Right renal cortex interstitium (tissue), 3 donors: ENCODE measurements around the gene SEC61A1. TPM values are rescaled to one million over a fixed set of nuclear protein-coding genes. Genes with fewer than 3 reads are reported as not detected.

ENCODE experiments used
- DNase-seq, 3 donors: peaks; one replicate each; pipeline ENCODE4 v3.0.0-alpha.2; 2013; ENCODE audit warnings: low read depth in 3 of 3, low spot score in 2 of 3
- polyA plus RNA-seq, 3 donors: library from polyadenylated mRNA; unstranded; fragments of 120-200 nt; gene quantifications; one replicate each; pipeline ENCODE4 v1.2.1, GENCODE V29; 2013; ENCODE audit not compliant: insufficient read length in 3 of 3

Gene SEC61A1
- polyA plus RNA-seq, 3 donors: 169 to 176 (median 173) TPM

DNA sequence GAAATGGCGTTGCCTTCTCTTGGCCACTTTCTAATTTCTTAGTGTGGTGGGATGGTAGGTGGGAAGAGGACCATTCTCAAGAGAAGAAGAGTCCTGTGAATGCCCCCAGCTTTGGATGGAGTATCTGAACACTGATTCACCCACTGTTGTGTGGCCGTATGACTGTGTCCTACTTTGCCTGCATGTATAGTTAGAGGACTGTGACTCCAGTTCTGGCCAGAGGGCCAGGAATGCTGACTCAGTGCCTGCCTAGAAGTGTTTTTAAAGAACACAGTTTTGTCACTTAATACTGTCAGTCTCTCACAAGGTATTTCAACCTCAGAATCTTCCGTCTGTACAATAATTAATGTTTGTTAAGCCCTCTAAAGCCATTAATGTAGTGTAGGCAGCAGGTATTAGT is 2.1 kb downstream of the SEC61A1 start:
- no peak for DNase-seq

DNA sequence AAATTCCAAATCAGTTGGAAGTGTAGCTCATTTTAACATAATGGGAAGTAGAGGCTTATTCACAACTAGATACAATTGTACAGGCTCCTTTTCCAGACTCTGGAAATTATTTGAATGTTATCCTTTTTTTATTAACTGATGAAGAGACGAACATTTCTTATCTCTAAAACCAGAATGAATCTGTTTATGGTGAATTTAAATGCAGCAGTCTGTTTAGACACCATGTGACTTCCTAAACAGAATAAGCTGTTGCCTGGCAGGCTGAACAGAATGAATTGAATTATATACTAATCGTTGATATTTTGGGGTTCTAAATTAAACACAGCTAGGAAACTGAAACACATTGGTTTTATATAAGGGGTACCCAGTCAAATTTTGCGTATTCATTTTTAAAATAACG is 4.0 kb downstream of the SEC61A1 start:
- DNase-seq: no peak

DNA sequence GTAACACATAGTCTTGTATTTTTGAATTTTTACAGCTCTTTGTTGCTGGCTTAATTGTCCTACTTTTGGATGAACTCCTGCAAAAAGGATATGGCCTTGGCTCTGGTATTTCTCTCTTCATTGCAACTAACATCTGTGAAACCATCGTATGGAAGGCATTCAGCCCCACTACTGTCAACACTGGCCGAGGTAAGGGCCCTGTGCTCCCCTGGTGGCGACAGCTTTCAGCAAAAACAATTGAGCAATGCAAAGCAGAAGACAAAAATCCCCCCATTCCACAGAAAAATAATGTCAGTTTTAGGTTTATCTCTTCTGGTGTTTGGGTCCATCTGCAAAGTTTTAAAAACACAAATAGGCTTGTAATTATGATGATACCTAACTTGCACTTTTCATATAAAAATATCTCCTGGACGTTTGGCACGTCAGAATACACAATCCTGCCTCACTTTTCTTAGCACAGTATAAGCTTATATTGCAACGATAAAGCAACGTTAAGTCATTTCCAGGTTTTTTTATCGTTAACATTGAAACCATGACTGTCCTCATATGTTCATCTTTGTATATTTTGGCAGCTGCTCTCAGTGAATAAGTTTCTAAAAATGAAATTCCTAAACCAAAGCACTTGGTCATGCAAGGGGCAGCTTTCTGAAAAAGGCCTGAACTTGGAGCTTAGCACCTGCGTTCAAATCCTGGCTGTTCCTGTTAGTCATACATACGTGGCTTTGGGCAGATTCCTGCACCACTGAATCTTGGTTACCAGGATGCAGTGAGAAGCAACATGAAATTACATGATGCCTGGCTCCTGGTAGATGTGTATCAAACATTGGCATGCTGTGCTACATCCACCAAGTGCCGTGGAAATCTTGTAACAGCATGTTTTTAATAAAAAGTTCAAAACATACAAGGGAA is 8.5 kb downstream of the SEC61A1 start:
- no peak for DNase-seq

DNA sequence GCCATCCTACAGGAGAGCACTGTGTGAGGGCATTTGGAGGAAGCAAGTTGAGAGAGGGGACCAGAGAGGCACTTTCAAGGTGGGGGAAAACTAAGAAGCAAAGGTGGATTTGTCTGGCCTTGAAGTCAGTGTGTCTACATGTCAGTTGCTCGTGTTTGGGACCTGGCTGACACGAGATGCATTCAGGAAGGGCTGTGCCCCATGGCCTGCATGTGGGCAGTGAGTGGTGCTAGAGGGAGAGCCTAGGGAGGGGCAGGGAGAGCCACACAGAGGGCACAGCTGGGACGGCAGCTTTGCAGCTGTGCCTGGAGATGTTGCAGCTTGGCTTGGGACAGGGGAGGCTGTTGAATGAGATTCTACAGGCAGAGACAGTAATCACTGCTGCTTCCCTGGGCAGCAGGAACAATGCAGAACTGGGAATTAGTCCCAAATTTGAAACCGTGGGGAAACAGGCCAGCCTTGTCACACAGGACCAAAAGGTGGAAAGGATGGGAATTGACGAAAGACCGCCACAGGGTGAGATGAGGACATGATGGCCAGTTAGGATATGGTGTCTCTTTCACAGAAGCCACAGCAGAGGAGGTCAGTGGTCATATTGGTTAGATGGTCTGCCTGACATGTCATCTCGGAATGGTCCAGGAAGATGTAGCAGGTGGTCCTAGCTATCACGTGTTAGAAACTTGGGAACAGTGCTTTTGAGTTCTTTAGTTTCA is 10.0 kb downstream of the SEC61A1 start:
- DNase-seq: no peak

DNA sequence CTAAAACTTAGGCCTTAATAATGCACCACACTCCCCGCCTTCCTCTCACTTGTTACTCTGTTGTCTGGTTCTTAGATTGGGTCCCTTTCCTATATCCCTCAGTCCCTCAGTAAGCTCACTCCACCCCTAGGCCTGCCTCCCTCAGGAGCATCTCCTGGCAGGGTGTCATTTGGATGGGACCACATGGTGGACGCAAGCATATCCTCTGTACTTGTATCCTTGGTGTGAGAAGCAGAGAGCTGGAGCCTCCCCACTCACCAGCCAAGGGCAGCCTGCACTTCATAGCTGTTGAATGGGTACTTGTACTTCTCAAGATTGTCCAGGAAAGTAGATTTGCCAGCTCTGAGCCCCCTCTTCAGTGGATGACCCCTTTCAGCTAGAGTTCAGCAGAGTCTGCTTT is 11.6 kb downstream of the SEC61A1 start:
- no peak for DNase-seq

DNA sequence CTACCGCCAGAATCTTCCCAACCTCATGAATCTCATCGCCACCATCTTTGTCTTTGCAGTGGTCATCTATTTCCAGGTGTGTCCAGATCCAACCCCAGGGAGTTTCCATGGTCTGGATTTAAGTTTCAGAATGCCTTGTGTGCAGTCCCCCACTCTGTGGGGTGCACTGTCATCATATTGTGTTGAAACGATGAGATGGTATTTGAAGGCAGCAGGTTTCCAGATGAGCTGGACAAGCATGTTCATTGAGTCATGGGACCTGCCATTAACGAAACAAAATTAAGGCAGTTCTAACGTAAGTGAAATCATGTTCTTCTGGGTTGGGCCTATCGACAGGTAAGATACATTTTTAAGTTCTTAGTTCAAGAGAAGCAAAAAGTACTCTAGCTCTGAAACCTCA is 12.7 kb downstream of the SEC61A1 start:
- DNase-seq: no peak

DNA sequence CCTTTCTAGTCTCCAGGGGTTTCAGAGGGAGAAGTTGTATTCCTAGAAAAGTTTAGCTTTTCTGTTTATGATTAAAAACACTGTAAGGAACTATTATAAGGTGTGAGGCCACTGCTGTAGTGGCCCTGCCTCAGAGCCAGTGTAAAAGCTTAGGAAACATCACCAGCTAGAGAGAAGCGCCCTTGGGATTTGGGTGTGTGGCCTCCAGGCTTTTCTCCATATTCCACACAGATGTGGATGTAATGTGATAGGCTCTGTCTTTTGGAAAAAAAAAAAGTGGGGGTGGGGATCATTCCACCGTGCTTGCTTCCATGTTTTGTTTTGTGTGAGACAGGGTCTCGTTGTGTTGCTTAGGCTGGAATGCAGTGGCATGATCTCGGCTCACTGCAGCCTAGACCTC is 13.9 kb downstream of the SEC61A1 start:
- no peak for DNase-seq

DNA sequence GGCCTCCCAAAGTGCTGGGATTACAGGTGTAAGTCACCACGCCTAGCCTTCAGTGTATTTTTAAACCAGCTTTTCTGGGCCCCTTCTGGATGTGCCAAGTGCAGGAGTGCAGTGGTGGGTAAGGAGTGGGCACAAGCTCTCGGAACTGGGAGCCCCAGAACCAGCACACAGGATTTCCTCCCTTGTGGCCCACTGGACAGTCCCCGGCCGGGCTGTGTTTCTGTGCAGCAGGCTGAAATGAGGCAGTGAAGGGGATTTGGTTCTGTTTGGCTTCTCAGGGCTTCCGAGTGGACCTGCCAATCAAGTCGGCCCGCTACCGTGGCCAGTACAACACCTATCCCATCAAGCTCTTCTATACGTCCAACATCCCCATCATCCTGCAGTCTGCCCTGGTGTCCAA is 14.4 kb downstream of the SEC61A1 start:
- no peak for DNase-seq

DNA sequence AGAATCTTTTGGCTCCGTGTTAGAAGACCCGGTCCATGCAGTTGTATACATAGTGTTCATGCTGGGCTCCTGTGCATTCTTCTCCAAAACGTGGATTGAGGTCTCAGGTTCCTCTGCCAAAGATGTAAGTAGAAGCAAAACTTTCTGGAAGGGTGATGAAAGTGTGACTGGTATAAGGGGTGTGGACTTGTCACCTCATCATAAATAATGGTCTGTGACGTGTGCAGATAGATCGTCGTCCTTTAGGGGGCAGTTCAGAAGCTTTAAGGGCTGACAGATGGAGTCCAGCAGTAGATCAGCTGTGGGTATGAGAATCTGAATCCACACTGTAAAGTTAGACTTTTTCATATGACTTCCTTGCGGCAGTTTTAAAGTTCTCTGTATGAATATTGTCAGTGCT is 15.3 kb downstream of the SEC61A1 start:
- DNase-seq: no peak

DNA sequence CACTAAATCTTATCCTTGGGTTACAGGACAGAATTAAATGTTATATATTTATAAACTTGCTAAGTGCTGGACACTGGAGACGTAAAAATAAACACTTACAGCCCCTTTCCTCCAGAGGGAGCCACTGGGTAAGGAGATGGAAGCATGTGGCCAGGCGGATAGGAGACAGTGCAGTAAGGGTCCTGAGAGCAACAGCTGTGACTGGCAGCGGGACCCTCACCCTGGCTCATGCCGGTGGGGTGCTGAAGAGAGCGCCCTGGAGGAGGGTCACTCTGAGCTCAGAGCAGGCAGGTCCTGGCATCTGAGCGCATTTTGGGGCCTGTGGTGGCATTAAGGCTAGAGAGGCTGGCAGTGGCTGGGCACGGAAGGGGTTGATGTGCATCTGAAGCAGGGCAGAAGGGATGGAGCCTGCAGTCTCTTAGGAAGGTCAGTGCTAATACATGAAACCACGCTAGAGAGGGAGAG is 16.0 kb downstream of the SEC61A1 start:
- no peak for DNase-seq

DNA sequence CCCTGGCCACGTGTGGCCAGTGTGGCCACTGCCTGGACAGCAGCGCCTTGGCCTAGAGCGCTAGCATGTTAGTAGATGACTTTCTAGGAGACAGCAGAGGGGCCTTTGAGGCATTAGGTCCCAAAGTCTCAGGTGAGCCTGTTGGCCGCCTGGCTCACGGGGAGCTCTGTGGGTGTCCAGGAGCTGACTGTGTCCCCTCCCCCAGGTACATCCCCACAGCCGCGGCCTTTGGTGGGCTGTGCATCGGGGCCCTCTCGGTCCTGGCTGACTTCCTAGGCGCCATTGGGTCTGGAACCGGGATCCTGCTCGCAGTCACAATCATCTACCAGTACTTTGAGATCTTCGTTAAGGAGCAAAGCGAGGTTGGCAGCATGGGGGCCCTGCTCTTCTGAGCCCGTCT is 17.0 kb downstream of the SEC61A1 start:
- no peak for DNase-seq

DNA sequence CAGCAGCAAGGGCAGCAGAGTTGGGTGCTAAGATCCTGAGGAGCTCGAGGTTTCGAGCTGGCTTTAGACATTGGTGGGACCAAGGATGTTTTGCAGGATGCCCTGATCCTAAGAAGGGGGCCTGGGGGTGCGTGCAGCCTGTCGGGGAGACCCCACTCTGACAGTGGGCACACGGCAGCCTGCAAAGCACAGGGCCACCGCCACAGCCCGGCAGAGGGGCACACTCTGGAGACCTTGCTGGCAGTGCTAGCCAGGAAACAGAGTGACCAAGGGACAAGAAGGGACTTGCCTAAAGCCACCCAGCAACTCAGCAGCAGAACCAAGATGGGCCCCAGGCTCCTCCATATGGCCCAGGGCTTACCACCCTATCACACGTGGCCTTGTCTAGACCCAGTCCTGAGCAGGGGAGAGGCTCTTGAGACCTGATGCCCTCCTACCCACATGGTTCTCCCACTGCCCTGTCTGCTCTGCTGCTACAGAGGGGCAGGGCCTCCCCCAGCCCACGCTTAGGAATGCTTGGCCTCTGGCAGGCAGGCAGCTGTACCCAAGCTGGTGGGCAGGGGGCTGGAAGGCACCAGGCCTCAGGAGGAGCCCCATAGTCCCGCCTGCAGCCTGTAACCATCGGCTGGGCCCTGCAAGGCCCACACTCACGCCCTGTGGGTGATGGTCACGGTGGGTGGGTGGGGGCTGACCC is 18.8 kb downstream of the SEC61A1 start:
- no peak for DNase-seq

DNA sequence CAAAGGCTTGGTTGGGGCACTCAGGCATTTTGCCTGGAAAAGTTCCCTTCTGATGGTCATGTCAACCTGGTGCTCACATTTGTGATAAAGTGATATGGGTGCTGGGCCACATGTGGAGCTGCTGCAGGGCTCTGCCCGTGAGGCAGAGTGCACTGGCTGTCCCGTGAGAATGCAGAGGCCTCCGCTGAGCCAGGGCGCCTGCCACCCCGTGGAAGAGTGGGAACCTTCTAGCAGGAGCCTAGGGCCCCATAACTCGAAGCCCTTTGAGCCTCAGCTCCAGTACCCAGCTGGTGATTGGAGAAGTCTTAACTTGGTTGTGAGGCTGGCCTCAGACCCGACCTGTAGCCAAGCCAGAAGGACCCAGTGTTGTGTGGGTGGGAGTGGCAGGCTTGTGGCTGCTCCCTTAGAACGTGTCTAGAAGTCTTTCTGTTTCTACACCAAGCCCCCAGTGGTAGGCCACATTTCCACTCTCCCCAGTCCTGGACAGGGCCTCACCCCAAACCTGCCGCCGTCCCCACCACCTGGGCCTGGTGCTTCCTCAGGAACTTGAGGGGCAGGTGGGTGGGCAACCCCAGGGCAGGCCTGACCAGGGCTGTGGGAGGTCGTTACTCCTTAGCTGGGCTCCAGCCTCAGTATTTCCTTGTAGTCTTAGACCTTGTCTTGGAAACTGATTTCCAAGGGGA is 19.7 kb downstream of the SEC61A1 start:
- no peak for DNase-seq

DNA sequence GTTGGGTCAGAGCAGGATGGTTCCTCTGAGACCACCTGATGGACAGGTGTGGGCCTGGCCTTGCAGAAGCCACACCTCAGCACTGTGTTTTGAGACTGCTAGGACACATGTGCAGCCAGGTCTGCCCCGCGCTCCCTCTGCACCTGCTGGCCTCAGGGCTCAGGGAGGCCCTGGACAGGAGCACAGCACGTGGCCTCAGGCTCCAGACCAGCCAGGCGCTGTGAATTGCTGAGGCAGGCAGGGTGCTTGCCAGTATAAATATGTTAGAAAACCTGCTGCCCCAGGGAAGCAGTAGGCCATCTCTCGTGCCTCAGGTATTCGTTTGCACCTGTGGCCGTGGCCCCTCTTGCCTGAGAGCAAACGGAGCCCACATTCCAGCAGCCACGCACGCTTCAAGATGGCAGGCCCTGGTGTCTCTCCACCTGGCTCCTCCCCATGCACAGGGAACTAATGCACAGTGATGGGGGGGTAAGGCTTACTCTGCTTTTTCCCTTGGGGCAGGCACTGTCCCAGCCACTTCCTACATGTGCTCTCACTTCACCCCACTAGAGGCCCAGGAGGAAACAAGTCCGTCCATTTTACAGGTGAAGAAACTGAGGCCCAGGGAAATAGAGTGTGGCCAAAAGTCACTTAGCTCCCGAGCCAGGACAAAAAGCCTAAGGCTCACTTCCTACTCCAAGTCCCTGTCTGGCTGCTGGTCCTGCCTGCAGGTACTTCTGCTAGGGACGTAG is 20.4 kb downstream of the SEC61A1 start:
- no peak for DNase-seq

DNA sequence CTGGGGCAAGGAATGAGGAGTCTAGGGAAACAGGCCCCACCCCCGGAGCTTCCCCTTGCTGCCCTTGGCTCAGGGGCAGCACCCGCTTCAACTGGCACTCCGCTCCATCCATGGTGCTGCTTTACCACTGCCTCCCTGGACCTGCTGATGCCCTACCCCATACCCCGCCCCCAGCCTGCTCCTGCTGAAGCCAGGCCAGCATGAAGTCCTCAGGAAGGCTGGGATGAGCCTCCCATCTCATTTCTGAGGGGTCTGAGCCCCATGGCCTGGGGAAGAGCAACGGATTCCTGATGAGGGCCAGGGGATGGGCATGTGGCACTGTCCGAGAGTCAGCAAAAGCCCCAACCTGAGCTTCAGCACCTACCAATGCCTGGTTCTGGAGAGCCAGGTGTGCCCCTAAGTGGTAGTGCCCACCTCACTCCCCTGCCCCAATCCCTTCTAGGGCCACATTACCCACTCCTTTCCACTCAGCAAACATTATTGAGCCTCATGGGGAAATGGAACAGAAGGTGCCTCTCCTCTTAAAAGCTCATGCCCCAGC is 21.0 kb downstream of the SEC61A1 start:
- no peak for DNase-seq

DNA sequence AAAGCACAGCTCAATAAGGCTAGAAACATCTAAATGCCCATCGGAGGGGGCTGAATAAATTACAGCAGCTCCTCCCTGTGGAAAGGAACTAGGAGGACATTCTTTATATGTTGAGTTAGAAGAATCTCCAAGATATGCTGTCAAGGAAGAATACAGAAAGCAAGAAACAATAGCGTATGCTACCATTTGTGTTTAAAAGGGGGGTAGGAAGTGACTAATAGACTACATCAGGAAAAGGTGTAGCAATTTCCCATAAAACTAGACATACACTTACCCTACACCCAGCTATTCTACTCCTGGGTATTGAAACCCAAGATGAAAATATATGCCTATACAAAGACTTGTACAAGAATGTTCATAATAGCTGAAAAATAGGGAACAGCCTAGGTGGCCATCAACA is 21.6 kb downstream of the SEC61A1 start:
- no peak for DNase-seq

DNA sequence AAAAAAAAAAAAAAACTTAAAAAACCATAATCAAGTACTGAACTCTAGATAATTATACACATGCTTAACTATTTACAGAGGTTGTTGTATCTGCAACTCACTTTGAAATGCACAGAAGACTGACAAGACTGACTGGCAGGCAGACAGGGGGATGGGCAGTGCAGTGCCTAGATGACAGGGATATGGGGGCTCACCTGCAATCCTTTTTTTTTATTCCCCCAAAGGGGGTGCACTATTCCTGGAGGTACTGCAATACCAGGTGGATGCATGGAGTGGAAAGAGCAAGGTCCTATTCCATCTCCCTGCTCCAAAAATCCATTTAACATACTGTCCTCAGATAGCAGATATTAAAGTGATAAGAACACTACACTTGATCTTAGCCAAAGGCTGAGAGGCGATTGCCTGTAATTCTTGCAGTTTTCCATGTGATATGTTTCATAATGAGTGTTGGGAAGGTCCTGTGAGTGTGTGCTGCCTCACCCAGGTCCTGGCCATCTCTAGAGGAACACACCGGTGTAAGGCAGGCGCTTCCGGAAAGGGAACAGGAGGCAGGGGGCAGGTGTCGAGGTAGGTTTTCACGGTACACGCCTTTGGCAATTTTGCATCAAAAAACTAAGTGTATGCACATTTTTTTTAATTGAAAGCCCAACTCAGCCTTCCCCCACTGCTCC is 22.7 kb downstream of the SEC61A1 start:
- no peak for DNase-seq

DNA sequence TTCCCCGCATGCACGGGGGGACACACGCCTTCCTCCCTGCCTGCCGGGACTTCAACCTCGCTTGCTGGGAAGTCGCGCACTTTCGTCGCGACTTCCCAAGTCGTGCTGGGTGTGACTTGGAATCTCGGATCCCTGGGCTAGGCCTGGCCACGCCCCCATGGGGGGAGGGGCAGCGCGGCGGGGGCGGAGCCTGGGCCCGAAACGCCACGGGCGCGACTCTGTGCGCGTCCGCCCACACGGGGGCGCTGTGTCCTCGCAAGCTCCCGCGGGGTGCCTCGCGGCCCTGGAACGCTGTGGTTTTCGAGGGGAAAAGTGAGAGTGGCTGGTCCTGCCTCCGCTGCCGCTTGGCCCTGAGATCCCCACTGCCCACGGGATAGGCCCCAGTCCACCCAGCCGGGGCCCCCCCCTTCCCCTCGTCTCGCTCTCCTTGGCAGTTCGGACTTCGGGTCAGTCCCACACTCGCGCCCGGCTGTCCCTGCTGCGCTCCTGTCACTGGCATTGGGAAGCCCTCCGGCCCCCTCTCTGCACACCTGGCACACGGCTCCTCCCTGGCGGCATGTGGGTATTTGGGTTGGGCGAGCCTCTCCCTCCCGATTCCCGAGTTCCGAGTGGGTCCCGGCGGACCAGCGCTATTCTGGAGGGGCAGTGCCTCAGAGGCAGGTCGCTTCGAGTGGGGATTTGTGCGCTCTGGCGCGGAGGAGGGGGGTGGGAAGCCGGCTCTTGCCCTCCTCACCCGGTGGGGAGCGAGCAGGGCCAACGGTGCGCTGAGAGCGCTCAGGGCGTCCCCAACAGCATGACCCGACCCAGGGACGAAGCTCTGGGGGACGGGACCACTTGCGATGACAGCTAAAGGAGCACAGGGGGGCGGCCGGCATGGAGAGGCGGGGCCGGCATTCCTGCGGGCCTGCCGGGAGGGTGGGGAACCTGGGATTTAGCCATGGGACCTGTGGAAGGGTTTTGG is 23.6 kb downstream of the SEC61A1 start:
- DNase-seq: peak in 2 of 3 donors; percentile 75 to 80
